Measurements from ENCODE around the gene CXCL13.
A peak's percentile ranks its signal among the peaks of the same experiment; 100 is the strongest.

CXCL13 gene

GRCh38 chr4:77599378-77599777 lies 6.2 kb upstream of the CXCL13 start:
- ChIA-PET POLR2A (no interaction called here), CTCF (interaction anchor here (0.6 to 8.0 kb wide), 14 partner anchors 10 to 247 kb away, joined by 3 to 96 read pairs (median 6); no protein-coding TSS in a partner anchor)
- TF ChIP-seq CTCF (IDR thresholded peaks at IDR 0.05; ENCODE audit: control extremely low read depth, extremely low read depth, low read depth, missing control alignments) = peak; percentile 51
- DNase-seq (ENCODE audit: extremely low spot score) = no peak

GRCh38 chr4:77600521-77601451 lies 4.8 kb upstream of the CXCL13 start:
- ChIA-PET POLR2A (no interaction called here), CTCF (interaction anchor here (0.6 to 8.0 kb wide), 48 partner anchors 8 to 1130 kb away, joined by 3 to 96 read pairs (median 4); no protein-coding TSS in a partner anchor)
- DNase-seq (ENCODE audit: extremely low spot score) = peak; percentile 42
- TF ChIP-seq CTCF (IDR thresholded peaks at IDR 0.05; ENCODE audit: control extremely low read depth, extremely low read depth, low read depth, missing control alignments) = peak; percentile 69

GRCh38 chr4:77601614-77602187 lies 3.9 kb upstream of the CXCL13 start:
- TF ChIP-seq CTCF (IDR thresholded peaks at IDR 0.05; ENCODE audit: control extremely low read depth, extremely low read depth, low read depth, missing control alignments) = no peak
- ChIA-PET CTCF (interaction anchor here (0.6 to 8.0 kb wide), 40 partner anchors 8 to 1131 kb away, joined by 3 to 96 read pairs (median 5); no protein-coding TSS in a partner anchor), POLR2A (no interaction called here)
- no peak for DNase-seq (ENCODE audit: extremely low spot score)

GRCh38 chr4:77613267-77613666 lies 7.6 kb downstream of the CXCL13 start:
- ChIA-PET POLR2A (no interaction called here), CTCF (interaction anchor here (8.9 kb wide), 1 partner anchor 13 kb away, joined by 96 read pairs; no protein-coding TSS in a partner anchor)
- DNase-seq (ENCODE audit: extremely low spot score) = no peak
- TF ChIP-seq CTCF (IDR thresholded peaks at IDR 0.05; ENCODE audit: control extremely low read depth, extremely low read depth, low read depth, missing control alignments) = no peak

- TF ChIP-seq CTCF (IDR thresholded peaks at IDR 0.05; ENCODE audit: control extremely low read depth, extremely low read depth, low read depth, missing control alignments) = no peak
- ChIA-PET POLR2A (no interaction called here), CTCF (interaction anchor here (1.1 to 8.9 kb wide), 6 partner anchors 10 to 230 kb away, joined by 3 to 96 read pairs (median 6); partner anchors contain the start of gene CXCL13)
- no peak for DNase-seq (ENCODE audit: extremely low spot score)
Measured at GRCh38 chr4:77615153-77615552, 9.5 kb downstream of the CXCL13 start.

- no peak for DNase-seq (ENCODE audit: extremely low spot score)
- no peak for TF ChIP-seq CTCF (IDR thresholded peaks at IDR 0.05; ENCODE audit: control extremely low read depth, extremely low read depth, low read depth, missing control alignments)
- POLR2A ChIA-PET = no interaction called here
Measured at GRCh38 chr4:77617203-77617602, 11.6 kb downstream of the CXCL13 start.

More at GRCh38 chr4:77617203-77617602, 11.6 kb downstream of the CXCL13 start:
- CTCF ChIA-PET = interaction anchor here (0.8 to 8.9 kb wide), 9 partner anchors 12 to 377 kb away, joined by 3 to 96 read pairs (median 4); no protein-coding TSS in a partner anchor

Measured in GM10248 (cell line).